Nucleus accumbens (tissue), 56 donors: Measurements from ENCODE around the gene MEIOSIN.
"Not testable (repeated sequence)": the region's sequence is repeated elsewhere in the genome, so short reads cannot be mapped to it uniquely, and the experiment has no call there.

ENCODE experiments used
- DNase-seq, 56 donors: peaks; one replicate each; lab custom pipeline; 2025; lab: John Stamatoyannopoulos, UW

The MEIOSIN gene, protein sequence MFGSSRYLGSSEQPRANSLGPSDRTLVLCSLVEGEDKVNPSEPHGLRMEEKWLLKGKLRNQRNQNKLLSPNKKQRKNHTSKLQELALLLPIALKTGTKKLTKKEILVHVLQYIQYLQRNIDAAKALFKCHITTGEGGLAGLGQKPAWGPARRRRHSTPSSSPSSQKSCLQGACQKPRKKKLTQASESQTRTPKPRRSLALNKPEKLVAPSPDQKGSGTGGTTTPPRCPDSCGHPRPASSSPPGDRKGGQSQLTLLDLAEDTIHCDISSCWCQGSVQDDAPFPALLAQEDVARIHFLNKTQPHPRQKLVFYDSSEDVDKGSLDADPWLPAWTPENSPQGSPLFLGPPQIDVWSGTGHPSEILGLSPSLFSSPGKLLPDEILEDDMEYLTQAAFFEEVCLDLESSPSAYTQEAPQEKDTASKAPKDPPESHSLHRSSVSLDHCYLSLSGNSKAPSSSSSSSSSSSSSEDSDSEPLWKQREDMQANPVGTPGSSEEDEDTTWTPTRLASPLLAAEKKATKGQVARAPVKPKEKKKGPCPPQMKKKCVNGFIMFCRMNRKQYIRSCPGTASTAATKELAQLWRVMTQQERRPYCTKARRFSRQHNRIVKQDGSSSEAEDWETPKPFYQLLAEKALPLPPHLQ

GRCh38 chr19:45733160-45733810 lies at the start of gene MEIOSIN:
MEIOSIN (plus strand) TSS chr19:45733439; CDS start chr19:45735377, 1,938 bp downstream.
- DNase-seq, result no peak

DNA sequence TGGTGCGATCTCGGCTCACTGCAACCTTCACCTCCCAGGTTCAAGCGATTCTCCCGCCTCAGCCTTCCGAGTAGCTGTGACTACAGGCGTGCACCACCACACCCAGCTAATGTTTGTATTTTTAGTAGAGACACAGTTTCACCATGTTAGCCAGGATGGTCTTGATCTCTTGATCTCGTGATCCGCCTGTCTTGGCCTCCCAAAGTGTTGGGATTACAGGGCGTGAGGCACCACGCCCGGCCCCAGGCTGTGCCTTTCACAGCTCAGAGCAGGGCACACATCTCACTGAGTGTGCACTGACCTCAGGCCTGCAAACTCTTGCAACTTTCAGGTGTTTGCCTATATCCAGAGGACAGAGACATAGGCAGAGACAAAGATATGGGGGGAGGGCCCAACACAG lies 48.2 kb upstream of the MEIOSIN start:
- DNase-seq, result not testable (repeated sequence)

- DNase-seq, result no peak
These were observed 45.6 kb upstream of the MEIOSIN start for GRCh38 chr19:45687599-45687998.

- DNase-seq, result peak; percentile 57 to 99 (median 95)
These were observed 41.6 kb upstream of the MEIOSIN start, which contains the start of gene SNRPD2 for GRCh38 chr19:45691516-45692186. SNRPD2 (minus strand) TSS chr19:45691953; CDS start chr19:45691888, 65 bp downstream.

DNA sequence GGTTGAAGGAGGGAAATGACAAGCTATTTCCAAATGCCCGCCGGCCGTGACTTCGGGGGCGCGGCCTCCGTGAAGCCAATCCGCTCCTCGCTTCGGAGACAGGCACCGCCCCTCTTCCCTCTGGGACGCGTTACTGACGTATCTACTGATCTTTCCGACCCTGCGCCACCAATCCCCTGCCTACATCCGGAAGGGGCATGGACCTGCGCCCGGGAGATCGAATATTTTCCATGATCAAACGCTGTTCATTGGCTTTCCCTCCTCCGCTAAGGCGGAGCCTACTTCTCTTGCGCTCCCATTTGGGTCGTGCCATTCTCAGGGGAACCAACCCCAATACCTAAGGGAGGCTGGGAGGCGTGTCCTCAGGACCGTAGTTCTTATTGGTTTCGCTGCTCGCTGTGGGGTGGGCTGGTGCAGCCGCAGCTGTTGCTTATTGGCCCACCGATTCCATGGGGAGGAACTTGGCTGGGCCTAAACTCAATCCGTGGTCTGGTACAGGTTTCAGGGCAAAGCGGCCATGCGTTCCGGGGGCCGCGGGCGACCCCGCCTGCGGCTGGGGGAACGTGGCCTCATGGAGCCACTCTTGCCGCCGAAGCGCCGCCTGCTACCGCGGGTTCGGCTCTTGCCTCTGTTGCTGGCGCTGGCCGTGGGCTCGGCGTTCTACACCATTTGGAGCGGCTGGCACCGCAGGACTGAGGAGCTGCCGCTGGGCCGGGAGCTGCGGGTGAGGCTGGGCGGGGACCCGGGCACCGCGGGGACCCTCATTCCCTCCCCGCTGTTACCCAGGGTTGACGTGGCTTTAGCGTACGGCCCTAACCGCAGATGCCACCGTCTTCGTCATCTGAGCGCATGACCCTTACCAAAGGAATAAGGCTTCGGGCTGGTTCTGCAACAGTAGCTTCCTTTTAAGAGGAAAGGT lies 40.8 kb upstream of the MEIOSIN start, which contains the start of gene QPCTL:
Gene QPCTL (plus strand): TSS at position 480 of the 919 bp plus-strand sequence. CDS start 38 bp downstream, at position 518.
- DNase-seq, result peak; percentile 96 to 100 (median 99)

DNA sequence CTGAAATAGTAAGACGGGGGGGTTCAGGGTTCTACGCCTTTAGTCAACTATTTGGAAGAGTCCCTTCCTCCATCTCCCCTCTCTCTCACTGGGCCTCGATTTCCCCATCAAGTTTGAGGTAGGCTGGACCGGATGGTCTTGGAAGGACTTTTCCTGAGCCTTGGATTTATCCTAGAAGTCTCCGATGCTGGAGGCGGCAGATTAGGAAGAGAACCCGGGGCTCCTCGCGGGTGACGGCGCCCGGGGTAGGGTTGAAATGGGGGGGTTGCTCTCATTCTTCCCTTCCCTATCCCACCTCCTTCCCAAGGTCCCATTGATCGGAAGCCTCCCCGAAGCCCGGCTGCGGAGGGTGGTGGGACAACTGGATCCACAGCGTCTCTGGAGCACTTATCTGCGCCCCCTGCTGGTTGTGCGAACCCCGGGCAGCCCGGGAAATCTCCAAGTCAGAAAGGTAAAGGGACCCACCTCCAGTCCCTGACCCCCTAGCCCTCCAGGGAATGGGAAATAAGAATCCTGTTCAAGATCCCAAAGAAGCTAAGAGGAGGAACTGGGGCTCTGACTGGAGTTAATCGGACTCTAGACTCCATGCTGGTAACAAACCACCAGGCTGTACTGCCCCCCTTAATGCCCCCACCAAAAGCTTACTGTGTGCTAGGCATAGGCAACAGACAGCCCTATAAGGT lies 40.0 kb upstream of the MEIOSIN start:
- peak in 51 of 56 donors; percentile 2 to 84 (median 43) for DNase-seq

GRCh38 chr19:45701676-45702075 lies 31.6 kb upstream of the MEIOSIN start:
- no peak for DNase-seq

- DNase-seq, result no peak
These were observed 28.1 kb upstream of the MEIOSIN start for GRCh38 chr19:45705115-45705514.

GRCh38 chr19:45705710-45706415 lies 27.4 kb upstream of the MEIOSIN start:
- DNase-seq, result no peak

DNA sequence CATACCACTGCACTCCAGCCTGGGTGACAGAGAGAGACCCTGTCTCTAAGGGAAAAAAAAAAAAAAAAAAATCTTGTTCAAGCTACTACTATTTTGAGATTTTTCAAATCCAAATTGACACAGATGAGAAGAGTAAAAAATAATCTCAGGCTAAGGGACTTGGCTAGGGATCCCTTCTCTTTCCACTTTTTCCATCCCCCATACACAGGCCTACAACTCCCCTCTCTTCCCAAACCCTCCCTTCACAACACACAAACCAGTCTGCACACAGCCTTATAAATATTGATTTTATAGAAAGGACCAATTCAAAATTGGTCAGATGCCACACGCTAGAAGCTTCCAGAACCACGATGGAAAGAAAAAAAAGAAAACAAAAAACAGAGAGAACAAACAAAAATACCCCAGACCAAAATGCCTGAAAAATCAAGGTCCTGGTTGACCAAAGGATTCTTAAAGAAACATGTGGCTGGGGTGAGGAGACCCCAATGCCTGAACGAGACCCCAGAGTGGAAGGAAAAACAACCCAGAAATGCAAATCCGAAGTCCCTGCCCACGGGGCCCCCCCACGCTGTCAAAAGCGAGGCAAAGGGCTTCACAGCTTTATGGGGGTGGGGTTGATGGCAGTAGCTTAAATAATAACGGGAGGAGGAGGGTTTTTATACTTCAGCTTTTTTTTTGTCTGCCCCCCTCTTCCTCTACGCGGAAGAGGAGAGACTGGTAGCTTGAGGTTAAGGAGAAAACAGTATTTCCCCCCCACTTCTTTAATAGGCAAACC lies 22.7 kb upstream of the MEIOSIN start:
- DNase-seq, result peak in 6 of 56 donors; percentile 4 to 26 (median 8)

- no peak for DNase-seq
These were observed 21.2 kb upstream of the MEIOSIN start for GRCh38 chr19:45711851-45712698.

DNA sequence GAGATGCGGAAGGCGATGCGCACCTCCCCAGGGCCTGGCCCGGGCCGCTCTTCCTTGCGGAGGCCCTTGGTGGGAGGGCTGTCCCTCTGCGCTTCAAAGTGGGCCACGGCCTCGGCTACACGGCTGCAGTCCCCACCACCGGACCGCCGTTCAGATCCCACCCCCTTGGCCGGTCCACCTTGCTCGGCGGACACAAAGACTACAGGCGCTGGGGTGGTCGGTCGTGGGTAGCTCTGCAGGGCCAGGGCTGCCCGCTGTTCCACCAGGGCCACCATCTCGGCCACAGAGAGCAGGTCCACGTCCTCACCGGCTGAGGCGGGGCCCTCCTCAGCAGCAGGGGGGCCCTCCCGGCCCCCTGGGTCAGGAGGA lies 20.6 kb upstream of the MEIOSIN start:
- no peak for DNase-seq

- DNase-seq, result no peak
These were observed 20.1 kb upstream of the MEIOSIN start for GRCh38 chr19:45713141-45713540.

- DNase-seq, result no peak
These were observed 18.1 kb upstream of the MEIOSIN start for GRCh38 chr19:45715139-45715538.

DNA sequence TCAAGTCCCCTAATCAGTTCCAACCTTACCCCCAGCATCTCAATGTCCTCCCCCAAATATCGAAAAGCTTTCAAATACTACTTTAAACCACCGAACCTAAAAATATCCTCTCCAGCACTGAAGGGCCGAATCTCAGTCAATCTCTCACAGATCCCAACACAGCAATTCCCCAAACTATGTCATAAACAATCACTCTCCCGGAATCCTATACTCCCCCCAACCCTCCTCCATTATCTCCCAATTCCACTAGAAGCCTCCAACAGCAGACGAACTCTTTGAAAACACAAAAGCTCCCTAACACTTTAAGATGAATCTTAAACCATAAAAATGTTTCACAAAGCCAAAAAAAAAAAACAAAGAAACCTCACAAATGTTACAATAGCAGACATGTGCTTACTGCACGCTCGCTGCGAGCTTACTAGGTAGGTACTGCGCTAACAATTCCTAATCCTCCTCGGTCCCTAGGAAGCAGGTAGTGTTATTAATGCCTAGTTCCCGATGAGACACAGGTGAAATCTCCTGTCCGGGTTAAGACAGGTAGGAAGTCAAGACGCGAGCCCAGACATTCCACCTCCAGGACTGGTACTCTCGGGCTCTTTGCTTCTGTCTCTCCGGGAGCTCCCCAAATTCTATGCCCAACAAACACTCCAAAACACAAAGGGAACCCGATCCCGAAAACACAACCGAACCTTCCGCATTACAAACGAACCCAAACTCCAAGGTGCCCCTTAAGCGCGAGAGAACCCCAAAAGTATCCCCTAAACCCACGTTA lies 16.7 kb upstream of the MEIOSIN start:
- DNase-seq, result peak in 19 of 56 donors; percentile 9 to 74 (median 44)
